Measurements from ENCODE around the gene COL26A1. TPM values are rescaled to one million over a fixed set of nuclear protein-coding genes. Genes with fewer than 3 reads are reported as not detected.

COL26A1 gene
- total and polyA plus RNA-seq, 2 of the 4 experiments (the other 2 are of a cell fraction): not detected

DNA sequence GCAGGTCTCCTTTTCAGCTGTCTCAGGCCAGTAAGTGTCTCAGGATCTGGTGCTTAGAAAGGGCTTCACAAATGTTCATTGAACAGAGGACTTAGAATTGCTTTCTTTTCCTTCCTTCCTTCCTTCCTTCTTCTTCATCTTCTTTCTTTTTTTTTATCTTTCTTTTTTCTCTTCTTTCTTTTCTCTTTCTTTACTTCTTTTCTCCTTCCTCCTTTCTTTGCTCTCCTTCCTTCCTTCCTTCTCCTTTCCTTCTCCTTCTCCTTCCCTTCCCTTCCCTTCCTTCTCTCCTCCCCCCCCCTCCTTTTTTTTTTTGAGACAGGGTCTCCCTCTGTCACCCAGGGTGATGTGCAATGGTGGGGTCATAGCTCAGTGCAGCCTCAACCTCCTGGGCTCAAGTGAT lies 34.6 kb downstream of the COL26A1 start:
- Histone ChIP-seq H2BK20ac (ENCODE audit: low read depth, low read length) (no peak overlapping the region), H3K9me3 (ENCODE audit: control insufficient read depth, insufficient read depth, low read length) (no peaks in the 10 kb centered on the region), H4K91ac (ENCODE audit: insufficient read depth, low read depth, low read length) (no peak overlapping the region), H3K18ac (ENCODE audit: low read depth, low read length) (no peak overlapping the region), H3K9ac (ENCODE audit: low read depth, low read length) (no peak overlapping the region), H3K4me3 (ENCODE audit: insufficient read depth, low read depth, low read length) (no peak overlapping the region), H2BK120ac (ENCODE audit: low read depth, low read length) (no peak overlapping the region), H4K8ac (ENCODE audit: low read depth in 2 of 2, low read length in 2 of 2) (no peak overlapping the region), H3K4me2 (ENCODE audit: low read depth, low read length) (no peak overlapping the region), H4K20me1 (ENCODE audit: insufficient read depth, low read length) (no peaks in the 10 kb centered on the region), H2AK9ac (replicated peaks; ENCODE audit: low read depth, low read length, poor library complexity) (no peak overlapping the region), H3K23ac (ENCODE audit: low read depth, low read length) (no peak overlapping the region), H3K36me3 (ENCODE audit: control insufficient read depth, insufficient read depth, low read length) (no peaks in the 10 kb centered on the region), H2AK5ac (ENCODE audit: low read depth, low read length) (no peak overlapping the region), H3K79me1 (ENCODE audit: low read depth in 1 of 2, low read length in 2 of 2) (no peaks in the 10 kb centered on the region), H3K27me3 (ENCODE audit: control insufficient read depth, insufficient read depth, low read length) (peaks cover 48% of the 10 kb centered on the region), H3K4ac (ENCODE audit: low read depth, low read length) (no peak overlapping the region), H3K9me1 (ENCODE audit: insufficient read depth, low read length) (0 out of 2 replicates have a peak, but pooled peaks cover 5% of the 10 kb centered on the region), H2AFZ (replicated peaks; ENCODE audit: low read length, poor library complexity) (no peak overlapping the region), H3K27ac (ENCODE audit: insufficient read depth, low read length) (no peak overlapping the region), H2BK15ac (ENCODE audit: low read depth, low read length) (no peak overlapping the region), H3K4me1 (ENCODE audit: control insufficient read depth, insufficient read depth, low read length) (peaks cover 2% of the 10 kb centered on the region; the same call in 1 of the 2 replicates), H2BK5ac (ENCODE audit: low read depth, low read length, poor library complexity, severe bottlenecking) (no peak overlapping the region), H4K5ac (ENCODE audit: low read depth, low read length) (no peak overlapping the region), H3K14ac (replicated peaks; ENCODE audit: low read depth, low read length) (no peak overlapping the region), H3K56ac (ENCODE audit: extremely low read depth, insufficient read depth, low read length) (no peak overlapping the region)
- intact Hi-C loops (cut with micrococcal nuclease): no loop called here
- POLR2A ChIA-PET (ENCODE audit: unreplicated experiment): no interaction called here
- in situ Hi-C loops (cut with MboI; ENCODE audit: low sequenced_read_pairs): no loop called here
- dilution Hi-C loops (cut with HindIII; ENCODE audit: low sequenced_read_pairs, unreplicated experiment): no loop called here
- BruUV-seq (replicated peaks): no TSS peak
- CTCF ChIA-PET: interaction anchor here (0.6 kb wide), 1 partner anchor 1003 kb away, joined by 3 read pairs; no protein-coding TSS in a partner anchor
- TF ChIP-seq, protein P1, sequence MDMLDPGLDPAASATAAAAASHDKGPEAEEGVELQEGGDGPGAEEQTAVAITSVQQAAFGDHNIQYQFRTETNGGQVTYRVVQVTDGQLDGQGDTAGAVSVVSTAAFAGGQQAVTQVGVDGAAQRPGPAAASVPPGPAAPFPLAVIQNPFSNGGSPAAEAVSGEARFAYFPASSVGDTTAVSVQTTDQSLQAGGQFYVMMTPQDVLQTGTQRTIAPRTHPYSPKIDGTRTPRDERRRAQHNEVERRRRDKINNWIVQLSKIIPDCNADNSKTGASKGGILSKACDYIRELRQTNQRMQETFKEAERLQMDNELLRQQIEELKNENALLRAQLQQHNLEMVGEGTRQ (IDR thresholded peaks at IDR 0.05; ENCODE audit: low read depth, low read length): no peak
- TF ChIP-seq, protein P2, sequence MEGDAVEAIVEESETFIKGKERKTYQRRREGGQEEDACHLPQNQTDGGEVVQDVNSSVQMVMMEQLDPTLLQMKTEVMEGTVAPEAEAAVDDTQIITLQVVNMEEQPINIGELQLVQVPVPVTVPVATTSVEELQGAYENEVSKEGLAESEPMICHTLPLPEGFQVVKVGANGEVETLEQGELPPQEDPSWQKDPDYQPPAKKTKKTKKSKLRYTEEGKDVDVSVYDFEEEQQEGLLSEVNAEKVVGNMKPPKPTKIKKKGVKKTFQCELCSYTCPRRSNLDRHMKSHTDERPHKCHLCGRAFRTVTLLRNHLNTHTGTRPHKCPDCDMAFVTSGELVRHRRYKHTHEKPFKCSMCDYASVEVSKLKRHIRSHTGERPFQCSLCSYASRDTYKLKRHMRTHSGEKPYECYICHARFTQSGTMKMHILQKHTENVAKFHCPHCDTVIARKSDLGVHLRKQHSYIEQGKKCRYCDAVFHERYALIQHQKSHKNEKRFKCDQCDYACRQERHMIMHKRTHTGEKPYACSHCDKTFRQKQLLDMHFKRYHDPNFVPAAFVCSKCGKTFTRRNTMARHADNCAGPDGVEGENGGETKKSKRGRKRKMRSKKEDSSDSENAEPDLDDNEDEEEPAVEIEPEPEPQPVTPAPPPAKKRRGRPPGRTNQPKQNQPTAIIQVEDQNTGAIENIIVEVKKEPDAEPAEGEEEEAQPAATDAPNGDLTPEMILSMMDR (conservative IDR thresholded peaks at IDR 0.05; ENCODE audit: low read depth, low read length): no peak
- TF ChIP-seq CHD1 (IDR thresholded peaks at IDR 0.05; ENCODE audit: low read depth, low read length): no peak
- TF ChIP-seq, protein P3, sequence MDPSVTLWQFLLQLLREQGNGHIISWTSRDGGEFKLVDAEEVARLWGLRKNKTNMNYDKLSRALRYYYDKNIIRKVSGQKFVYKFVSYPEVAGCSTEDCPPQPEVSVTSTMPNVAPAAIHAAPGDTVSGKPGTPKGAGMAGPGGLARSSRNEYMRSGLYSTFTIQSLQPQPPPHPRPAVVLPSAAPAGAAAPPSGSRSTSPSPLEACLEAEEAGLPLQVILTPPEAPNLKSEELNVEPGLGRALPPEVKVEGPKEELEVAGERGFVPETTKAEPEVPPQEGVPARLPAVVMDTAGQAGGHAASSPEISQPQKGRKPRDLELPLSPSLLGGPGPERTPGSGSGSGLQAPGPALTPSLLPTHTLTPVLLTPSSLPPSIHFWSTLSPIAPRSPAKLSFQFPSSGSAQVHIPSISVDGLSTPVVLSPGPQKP (IDR thresholded peaks at IDR 0.05; ENCODE audit: borderline replicate concordance, low read depth, low read length): no peak
- no peak for TF ChIP-seq CEBPB (IDR thresholded peaks at IDR 0.05; ENCODE audit: low read depth, low read length)
- TF ChIP-seq NFE2L2 (IDR thresholded peaks at IDR 0.05; ENCODE audit: low read depth, low read length): no peak
- no peak for TF ChIP-seq MAZ (IDR thresholded peaks at IDR 0.05; ENCODE audit: borderline replicate concordance, low read depth, low read length)
- TF ChIP-seq FOS (IDR thresholded peaks at IDR 0.05; ENCODE audit: low read depth, low read length): no peak
- no peak for TF ChIP-seq POLR2A (IDR thresholded peaks at IDR 0.05; ENCODE audit: low read depth, low read length)
- TF ChIP-seq MXI1 (IDR thresholded peaks at IDR 0.05; ENCODE audit: borderline replicate concordance, low read depth, low read length): no peak
- TF ChIP-seq SMC3 (IDR thresholded peaks at IDR 0.05; ENCODE audit: low read depth, low read length): no peak
- TF ChIP-seq RAD21 (IDR thresholded peaks at IDR 0.05; ENCODE audit: low read length): no peak
- ATAC-seq (ENCODE audit: low read depth) (no peak), DNase-seq (no peak)
